ENCODE measurements around the gene PLCL2.
"Not testable (repeated sequence)": the region's sequence is repeated elsewhere in the genome, so short reads cannot be mapped to it uniquely, and the experiment has no call there.

Gene PLCL2

DNA sequence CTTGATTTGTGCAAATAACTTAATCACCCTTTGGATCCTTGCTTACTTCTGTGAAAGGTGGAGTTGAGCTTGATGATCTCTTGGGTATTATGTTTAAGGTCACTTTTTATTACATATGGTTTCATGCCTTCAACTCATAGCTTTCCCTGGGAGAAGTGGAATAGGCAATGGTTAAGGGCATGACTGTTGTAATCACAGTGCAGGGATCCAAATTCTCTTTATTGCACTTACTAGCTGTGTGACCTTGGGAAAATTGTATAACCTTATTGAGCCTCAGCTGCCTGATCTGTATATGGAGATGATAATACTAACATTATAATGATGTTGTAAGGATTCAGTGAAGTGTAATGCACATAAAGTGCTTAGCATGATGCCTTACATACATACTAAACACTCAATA lies 59.1 kb downstream of the PLCL2 start:
- TF ChIP-seq, protein P1, sequence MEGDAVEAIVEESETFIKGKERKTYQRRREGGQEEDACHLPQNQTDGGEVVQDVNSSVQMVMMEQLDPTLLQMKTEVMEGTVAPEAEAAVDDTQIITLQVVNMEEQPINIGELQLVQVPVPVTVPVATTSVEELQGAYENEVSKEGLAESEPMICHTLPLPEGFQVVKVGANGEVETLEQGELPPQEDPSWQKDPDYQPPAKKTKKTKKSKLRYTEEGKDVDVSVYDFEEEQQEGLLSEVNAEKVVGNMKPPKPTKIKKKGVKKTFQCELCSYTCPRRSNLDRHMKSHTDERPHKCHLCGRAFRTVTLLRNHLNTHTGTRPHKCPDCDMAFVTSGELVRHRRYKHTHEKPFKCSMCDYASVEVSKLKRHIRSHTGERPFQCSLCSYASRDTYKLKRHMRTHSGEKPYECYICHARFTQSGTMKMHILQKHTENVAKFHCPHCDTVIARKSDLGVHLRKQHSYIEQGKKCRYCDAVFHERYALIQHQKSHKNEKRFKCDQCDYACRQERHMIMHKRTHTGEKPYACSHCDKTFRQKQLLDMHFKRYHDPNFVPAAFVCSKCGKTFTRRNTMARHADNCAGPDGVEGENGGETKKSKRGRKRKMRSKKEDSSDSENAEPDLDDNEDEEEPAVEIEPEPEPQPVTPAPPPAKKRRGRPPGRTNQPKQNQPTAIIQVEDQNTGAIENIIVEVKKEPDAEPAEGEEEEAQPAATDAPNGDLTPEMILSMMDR (IDR thresholded peaks at IDR 0.05; ENCODE audit: extremely low read depth, insufficient read depth, missing control alignments), result no peak
- no peak for DNase-seq (ENCODE audit: low spot score)
- in situ Hi-C loops (cut with MboI; ENCODE audit: low pct_unique_long_range_greater_than_20kb, low sequenced_read_pairs, unreplicated experiment), result no loop called here

DNA sequence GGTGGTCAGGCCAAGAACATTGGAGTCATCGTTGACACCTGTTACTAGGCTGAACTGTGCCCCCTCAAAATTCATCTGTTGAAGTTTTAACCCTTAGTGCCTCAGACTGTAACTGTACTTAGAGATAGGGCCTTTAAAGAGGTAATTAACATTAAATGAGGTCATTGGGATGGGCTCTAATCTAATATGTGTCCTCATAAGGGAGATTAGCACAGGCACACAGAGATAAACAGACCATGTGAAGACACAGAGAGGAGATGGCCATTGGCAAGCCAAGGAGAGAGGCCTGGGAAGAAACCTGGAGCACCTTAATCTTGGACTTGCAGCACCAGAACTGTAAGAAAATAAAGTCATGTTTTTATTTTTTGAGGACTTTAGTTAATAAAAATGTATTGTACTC lies 59.6 kb downstream of the PLCL2 start:
- TF ChIP-seq, protein P1 (IDR thresholded peaks at IDR 0.05; ENCODE audit: extremely low read depth, insufficient read depth, missing control alignments), result no peak
- DNase-seq (ENCODE audit: low spot score), result no peak
- in situ Hi-C loops (cut with MboI; ENCODE audit: low pct_unique_long_range_greater_than_20kb, low sequenced_read_pairs, unreplicated experiment), result no loop called here

DNA sequence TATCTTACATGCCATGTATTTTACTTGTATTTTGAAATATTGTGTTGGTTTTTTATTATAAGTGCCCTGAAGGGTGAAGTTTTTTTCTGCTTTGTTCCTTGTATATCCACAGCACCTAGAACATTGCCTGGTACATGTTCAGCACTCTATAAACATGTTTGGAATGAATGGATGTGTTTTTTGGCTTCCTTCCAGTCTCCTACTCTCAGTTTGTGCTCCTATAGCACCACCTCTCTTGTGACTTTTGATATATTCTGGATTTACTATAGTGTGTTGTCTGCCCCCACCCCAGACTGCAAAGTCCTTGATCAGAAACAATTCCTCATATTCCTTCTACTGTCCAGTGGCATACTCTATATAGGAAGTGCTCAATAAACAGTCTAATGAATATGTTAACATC lies 60.6 kb downstream of the PLCL2 start:
- in situ Hi-C loops (cut with MboI; ENCODE audit: low pct_unique_long_range_greater_than_20kb, low sequenced_read_pairs, unreplicated experiment), result no loop called here
- DNase-seq (ENCODE audit: low spot score), result no peak
- TF ChIP-seq, protein P1 (IDR thresholded peaks at IDR 0.05; ENCODE audit: extremely low read depth, insufficient read depth, missing control alignments), result no peak

DNA sequence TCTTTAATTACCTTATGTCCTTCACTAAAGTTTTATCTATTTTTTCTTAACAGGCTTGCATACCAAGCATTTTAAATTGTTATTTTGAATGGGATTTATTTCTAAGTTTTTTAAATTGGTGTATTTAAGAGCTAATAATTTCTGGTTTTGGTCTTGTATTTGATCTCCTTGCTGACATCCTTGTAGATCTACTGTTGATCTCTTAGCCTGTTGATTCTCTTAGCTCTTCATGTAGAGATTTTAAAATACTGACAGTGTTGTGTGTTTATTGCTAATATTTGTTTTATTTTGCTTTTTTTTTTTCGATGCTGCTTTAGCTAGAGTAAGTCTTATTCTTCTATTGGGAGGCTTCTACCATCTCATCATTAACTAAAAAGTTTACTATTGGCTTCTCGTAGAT lies 65.5 kb downstream of the PLCL2 start:
- DNase-seq (ENCODE audit: low spot score), result no peak
- in situ Hi-C loops (cut with MboI; ENCODE audit: low pct_unique_long_range_greater_than_20kb, low sequenced_read_pairs, unreplicated experiment), result no loop called here
- TF ChIP-seq, protein P1 (IDR thresholded peaks at IDR 0.05; ENCODE audit: extremely low read depth, insufficient read depth, missing control alignments), result no peak

DNA sequence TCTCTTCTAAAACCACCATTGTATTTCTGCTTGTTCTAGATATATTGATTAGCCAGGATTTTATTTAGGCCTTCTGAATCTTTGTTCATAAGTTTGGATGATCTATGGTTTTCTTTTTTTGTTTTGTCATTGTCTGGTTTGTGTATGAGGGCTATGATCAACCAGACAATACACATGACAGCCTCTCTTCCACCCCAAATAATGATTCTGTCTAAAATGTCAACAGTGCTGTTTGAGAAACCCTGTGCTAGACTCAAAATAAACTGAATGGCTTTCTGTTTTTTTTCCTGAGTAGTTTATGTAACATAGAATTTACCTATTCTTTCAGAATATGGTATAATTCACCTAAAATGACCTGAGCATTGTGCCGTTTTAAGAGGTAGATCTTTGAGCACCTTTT lies 66.1 kb downstream of the PLCL2 start:
- no peak for DNase-seq (ENCODE audit: low spot score)
- in situ Hi-C loops (cut with MboI; ENCODE audit: low pct_unique_long_range_greater_than_20kb, low sequenced_read_pairs, unreplicated experiment), result no loop called here
- TF ChIP-seq, protein P1 (IDR thresholded peaks at IDR 0.05; ENCODE audit: extremely low read depth, insufficient read depth, missing control alignments), result no peak

DNA sequence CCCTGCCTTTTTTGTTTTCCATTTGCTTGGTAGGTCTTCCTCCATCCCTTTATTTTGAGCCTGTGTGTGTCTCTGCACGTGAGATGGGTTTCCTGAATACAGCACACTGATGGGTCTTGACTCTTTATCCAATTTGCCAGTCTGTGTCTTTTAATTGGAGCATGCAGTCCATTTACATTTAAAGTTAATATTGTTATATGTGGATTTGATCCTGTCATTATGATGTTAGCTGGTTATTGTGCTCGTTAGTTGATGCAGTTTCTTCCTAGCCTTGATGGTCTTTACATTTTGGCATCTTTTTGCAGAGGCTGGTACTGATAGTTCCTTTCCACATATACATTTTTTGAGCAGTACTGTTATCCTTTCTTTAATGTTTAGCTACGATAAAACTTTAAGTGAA lies 73.1 kb downstream of the PLCL2 start:
- DNase-seq (ENCODE audit: low spot score); in situ Hi-C loops (cut with MboI; ENCODE audit: low pct_unique_long_range_greater_than_20kb, low sequenced_read_pairs, unreplicated experiment): not testable (repeated sequence)

DNA sequence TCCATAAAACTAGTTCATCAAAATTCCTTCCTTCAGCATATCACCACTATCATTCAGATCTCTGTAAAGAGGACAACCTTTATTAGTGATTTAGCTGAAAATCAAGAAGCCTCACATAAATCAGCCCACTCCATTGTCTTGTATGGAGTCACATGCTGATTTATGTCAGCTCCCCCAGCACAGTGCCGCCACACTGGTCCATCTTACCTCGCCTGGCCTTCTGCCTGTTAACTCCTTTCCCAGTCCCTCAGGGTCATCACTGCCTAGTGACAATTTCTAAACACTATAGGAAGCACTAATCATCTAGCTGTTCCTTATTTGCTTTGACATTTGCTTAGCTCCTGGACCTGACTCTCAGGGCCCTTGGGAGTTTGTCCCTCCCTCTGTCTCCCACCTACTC lies 75.4 kb downstream of the PLCL2 start:
- TF ChIP-seq, protein P1 (IDR thresholded peaks at IDR 0.05; ENCODE audit: extremely low read depth, insufficient read depth, missing control alignments), result no peak
- no peak for DNase-seq (ENCODE audit: low spot score)
- in situ Hi-C loops (cut with MboI; ENCODE audit: low pct_unique_long_range_greater_than_20kb, low sequenced_read_pairs, unreplicated experiment), result no loop called here

Data from GM13977 (cell line).